ENCODE results near the gene AUH. TPM values are rescaled to one million over a fixed set of nuclear protein-coding genes. Genes with fewer than 3 reads are reported as not detected.

Gene AUH
- total RNA-seq, 2 donors from 2014 or later = 27.4 to 36.1 TPM

DNA sequence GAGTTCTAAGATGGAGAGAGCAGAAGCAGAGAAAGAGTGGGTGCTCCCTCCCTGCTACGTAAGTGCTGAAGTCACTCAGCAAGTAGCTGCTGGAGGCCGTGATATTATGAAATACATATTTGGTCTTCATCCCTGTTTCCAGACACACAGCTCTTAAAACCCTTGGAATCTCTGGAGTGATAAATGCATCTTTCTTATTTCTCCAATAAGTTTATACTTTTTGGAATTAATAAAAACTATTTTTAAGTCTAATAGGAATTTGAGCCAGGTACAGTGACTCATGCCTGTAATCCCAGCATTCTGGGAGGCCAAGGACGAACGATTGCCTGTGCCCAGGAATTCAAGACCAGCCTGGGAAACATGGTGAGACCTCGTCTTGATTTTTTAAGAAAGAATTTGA, 60.6 kb downstream of the AUH start:
- no peak for ATAC-seq (ENCODE audit: insufficient number of reproducible peaks, low FRiP score, low read depth)
- Histone ChIP-seq H3K27me3 (replicated peaks; ENCODE audit: insufficient read depth) (no peaks in the 10 kb centered on the region), H3K9me3 (no peaks in the 10 kb centered on the region), H3K36me3 (peaks cover 4% of the 10 kb centered on the region), H3K4me3 (peak overlapping the region; percentile 3), H3K27ac (peak overlapping the region; percentile 78 to 83), H3K4me1 (ENCODE audit: control insufficient read depth in 1 of 2, low read depth in 2 of 2) (peaks cover 24 to 39% of the 10 kb centered on the region in 2 donors)
- no peak for DNase-seq (ENCODE audit: low spot score)
- TF ChIP-seq, protein P1, sequence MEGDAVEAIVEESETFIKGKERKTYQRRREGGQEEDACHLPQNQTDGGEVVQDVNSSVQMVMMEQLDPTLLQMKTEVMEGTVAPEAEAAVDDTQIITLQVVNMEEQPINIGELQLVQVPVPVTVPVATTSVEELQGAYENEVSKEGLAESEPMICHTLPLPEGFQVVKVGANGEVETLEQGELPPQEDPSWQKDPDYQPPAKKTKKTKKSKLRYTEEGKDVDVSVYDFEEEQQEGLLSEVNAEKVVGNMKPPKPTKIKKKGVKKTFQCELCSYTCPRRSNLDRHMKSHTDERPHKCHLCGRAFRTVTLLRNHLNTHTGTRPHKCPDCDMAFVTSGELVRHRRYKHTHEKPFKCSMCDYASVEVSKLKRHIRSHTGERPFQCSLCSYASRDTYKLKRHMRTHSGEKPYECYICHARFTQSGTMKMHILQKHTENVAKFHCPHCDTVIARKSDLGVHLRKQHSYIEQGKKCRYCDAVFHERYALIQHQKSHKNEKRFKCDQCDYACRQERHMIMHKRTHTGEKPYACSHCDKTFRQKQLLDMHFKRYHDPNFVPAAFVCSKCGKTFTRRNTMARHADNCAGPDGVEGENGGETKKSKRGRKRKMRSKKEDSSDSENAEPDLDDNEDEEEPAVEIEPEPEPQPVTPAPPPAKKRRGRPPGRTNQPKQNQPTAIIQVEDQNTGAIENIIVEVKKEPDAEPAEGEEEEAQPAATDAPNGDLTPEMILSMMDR (IDR thresholded peaks at IDR 0.05) = no peak

DNA sequence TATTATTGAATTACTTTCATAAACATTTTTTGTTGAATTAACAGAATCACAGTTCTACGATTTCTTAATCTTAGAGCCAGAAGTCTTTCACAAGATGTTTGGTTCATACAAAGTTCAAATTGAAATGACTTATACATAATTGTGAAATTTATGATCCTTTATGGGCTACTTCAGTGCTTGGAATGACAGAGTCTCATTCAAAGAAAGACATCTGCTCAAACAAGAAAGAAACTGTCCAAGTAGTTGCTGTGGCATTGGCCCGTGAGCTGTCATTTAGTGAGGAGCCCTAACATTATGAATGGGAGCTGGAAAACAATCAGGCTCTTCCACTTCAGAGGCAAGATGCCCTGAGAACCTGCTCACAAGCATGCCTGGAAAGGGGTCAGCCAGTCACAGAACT, 63.4 kb downstream of the AUH start:
- ATAC-seq (ENCODE audit: insufficient number of reproducible peaks, low FRiP score, low read depth) (no peak), DNase-seq (ENCODE audit: low spot score) (no peak)
- Histone ChIP-seq H3K4me3 (no peak overlapping the region), H3K9me3 (no peaks in the 10 kb centered on the region), H3K4me1 (ENCODE audit: control insufficient read depth in 1 of 2, low read depth in 2 of 2) (peaks cover 20 to 30% of the 10 kb centered on the region in 2 donors), H3K27ac (no peak overlapping the region), H3K27me3 (replicated peaks; ENCODE audit: insufficient read depth) (no peaks in the 10 kb centered on the region), H3K36me3 (peaks cover 22% of the 10 kb centered on the region)
- TF ChIP-seq, protein P1 (IDR thresholded peaks at IDR 0.05) = no peak

DNA sequence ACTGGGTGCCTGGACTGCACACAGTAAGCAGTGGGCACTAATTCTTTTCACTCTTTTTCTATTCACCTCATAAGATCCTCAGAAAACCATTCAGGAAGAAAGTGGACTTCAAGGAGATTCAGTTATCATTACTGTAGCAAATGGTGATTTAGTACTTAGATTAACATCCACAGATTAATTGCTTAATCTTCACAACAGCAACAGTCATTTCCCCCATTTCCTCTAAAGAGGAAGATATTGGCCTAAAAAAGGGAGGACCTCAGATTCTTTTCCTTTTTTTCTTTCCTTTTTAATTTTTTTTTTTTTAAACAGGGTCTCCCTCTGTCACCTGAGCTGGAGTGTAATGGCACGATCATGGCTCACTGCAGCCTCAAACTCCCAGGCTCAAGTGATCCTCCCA, 64.4 kb downstream of the AUH start:
- H3K4me3 ChIP-seq = no peak overlapping the region
- TF ChIP-seq, protein P1 (IDR thresholded peaks at IDR 0.05) = no peak
- H3K4me1 ChIP-seq (ENCODE audit: control insufficient read depth in 1 of 2, low read depth in 2 of 2) = peaks cover 16 to 20% of the 10 kb centered on the region in 2 donors
- no peak for DNase-seq (ENCODE audit: low spot score)
- H3K27ac ChIP-seq = no peak overlapping the region
- H3K9me3 ChIP-seq = no peaks in the 10 kb centered on the region
- ATAC-seq (ENCODE audit: insufficient number of reproducible peaks, low FRiP score, low read depth) = no peak
- H3K36me3 ChIP-seq = peaks cover 28% of the 10 kb centered on the region
- no peaks in the 10 kb centered on the region for H3K27me3 ChIP-seq (replicated peaks; ENCODE audit: insufficient read depth)

DNA sequence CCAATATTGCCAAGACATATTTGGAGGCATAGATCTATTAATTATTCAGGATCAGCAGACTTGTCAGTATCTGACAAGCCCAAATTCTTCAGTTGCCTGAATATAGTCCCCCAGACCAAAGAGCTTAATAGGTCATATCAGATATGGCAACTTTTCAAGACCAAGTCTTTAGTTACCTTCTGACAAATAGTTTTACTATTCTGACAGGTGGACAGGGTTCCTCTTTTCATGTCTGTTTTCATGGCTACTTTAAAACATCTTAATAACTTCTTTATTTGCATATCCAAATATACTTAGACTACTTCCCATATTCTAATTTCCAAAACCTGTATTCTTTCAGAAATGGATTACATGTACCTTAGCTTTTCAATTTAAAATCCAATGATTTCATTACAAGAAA, 65.4 kb downstream of the AUH start:
- ATAC-seq (ENCODE audit: insufficient number of reproducible peaks, low FRiP score, low read depth) (no peak), DNase-seq (ENCODE audit: low spot score) (no peak)
- Histone ChIP-seq H3K9me3 (no peaks in the 10 kb centered on the region), H3K27ac (no peak overlapping the region), H3K36me3 (peaks cover 28% of the 10 kb centered on the region), H3K4me3 (no peak overlapping the region), H3K27me3 (replicated peaks; ENCODE audit: insufficient read depth) (no peaks in the 10 kb centered on the region), H3K4me1 (ENCODE audit: control insufficient read depth in 1 of 2, low read depth in 2 of 2) (peaks cover 7 to 11% of the 10 kb centered on the region in 2 donors)
- TF ChIP-seq, protein P1 (IDR thresholded peaks at IDR 0.05) = no peak

DNA sequence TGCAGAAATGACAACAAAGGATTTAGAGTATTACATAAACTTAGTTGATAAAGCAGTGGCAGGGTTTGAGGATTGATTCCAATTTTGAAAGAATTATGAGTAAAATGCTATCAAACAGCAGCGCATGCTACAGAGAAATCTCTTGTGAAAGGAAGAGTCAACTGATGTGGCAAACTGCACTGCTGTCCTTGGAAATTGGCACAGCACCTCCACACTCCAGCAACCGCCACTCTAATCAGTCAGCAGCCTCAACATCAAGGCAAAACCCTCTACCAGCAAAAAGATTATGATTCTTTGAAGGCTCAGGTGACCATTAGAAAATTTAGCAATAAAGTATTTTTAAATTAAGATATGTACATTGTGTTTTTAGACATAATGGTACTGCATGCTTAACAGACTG, 66.4 kb downstream of the AUH start:
- TF ChIP-seq, protein P1 (IDR thresholded peaks at IDR 0.05) = no peak
- peaks cover under 1 to 1% of the 10 kb centered on the region in 2 donors for H3K4me1 ChIP-seq (ENCODE audit: control insufficient read depth in 1 of 2, low read depth in 2 of 2)
- no peaks in the 10 kb centered on the region for H3K9me3 ChIP-seq
- H3K4me3 ChIP-seq = no peak overlapping the region
- H3K27ac ChIP-seq = no peak overlapping the region
- peaks cover 28% of the 10 kb centered on the region for H3K36me3 ChIP-seq
- no peak for ATAC-seq (ENCODE audit: insufficient number of reproducible peaks, low FRiP score, low read depth)
- no peaks in the 10 kb centered on the region for H3K27me3 ChIP-seq (replicated peaks; ENCODE audit: insufficient read depth)
- DNase-seq (ENCODE audit: low spot score) = no peak

Data from thoracic aorta (tissue), 2 donors.